Measurements from ENCODE around the gene PBX3. TPM values are rescaled to one million over a fixed set of nuclear protein-coding genes. Genes with fewer than 3 reads are reported as not detected.

Gene PBX3
- total and polyA plus RNA-seq, 9 of the 15 experiments (the other 6 are each of a cell fraction or from before 2014, with no cell fraction given), result 0.14 to 5.8 (median 0.92) TPM

GRCh38 chr9:125893277-125893676, 146.1 kb downstream of the PBX3 start (continued):
- TF ChIP-seq ZBTB26 (CRISPR knock-in tag; IDR thresholded peaks at IDR 0.05), result no peak
- TF ChIP-seq YBX1 (IDR thresholded peaks at IDR 0.05), result no peak
- TF ChIP-seq HIVEP1 (CRISPR knock-in tag; IDR thresholded peaks at IDR 0.05), result no peak
- no peak for TF ChIP-seq MBD2 (IDR thresholded peaks at IDR 0.05; ENCODE audit: borderline replicate concordance, low read depth)
- TF ChIP-seq ADNP (tag; IDR thresholded peaks at IDR 0.05), result no peak

GRCh38 chr9:125894566-125894965, 147.4 kb downstream of the PBX3 start:
- H3K79me2 ChIP-seq (ENCODE audit: control insufficient read depth, insufficient read depth, low read length), result no peaks in the 10 kb centered on the region
- H3K4me3 ChIP-seq, result no peak overlapping the region
- H3K27ac ChIP-seq (ENCODE audit: extremely low read depth, low read depth, low read length), result no peak overlapping the region
- no peak overlapping the region for H3K9ac ChIP-seq (ENCODE audit: insufficient read depth in 1 of 2, low read depth in 2 of 2, low read length in 2 of 2)
- H3K4me1 ChIP-seq (replicated peaks in 1 of 2; ENCODE audit: control insufficient read depth in 2 of 2, insufficient read depth in 2 of 2, low read length in 2 of 2), result no peaks in the 10 kb centered on the region; a peak in 1 of 5 replicates
- peaks cover 5 to 7% of the 10 kb centered on the region in 2 experiments; a peak in 3 of 5 replicates for H3K27me3 ChIP-seq (ENCODE audit: control insufficient read depth in 2 of 2, insufficient read depth in 2 of 2, low read length in 2 of 2)
- CTCF ChIA-PET (ENCODE audit: low intra/inter-chr PET ratio), result no interaction called here
- no peak for ATAC-seq
- DNase-seq (ENCODE audit: extremely low read depth in 1 of 4, low spot score in 3 of 4), result no peak
- 0% methylated on average over 3 of the region's 3 CpGs for WGBS (ENCODE audit: insufficient coverage, low coverage, missing lambda C conversion rate)
- H2AFZ ChIP-seq (ENCODE audit: low read depth, low read length), result no peak overlapping the region
- no peaks in the 10 kb centered on the region for H3K9me1 ChIP-seq (ENCODE audit: control insufficient read depth, insufficient read depth, low read length)
- intact Hi-C loops (cut with micrococcal nuclease) (no loop called here), in situ Hi-C loops (cut with MboI) (no loop called here)
- no peaks in the 10 kb centered on the region for H3K36me3 ChIP-seq (ENCODE audit: control insufficient read depth, insufficient read depth, low read length)
- POLR2A ChIA-PET, result interaction anchor here (1.0 kb wide), 1 partner anchor 304 kb away, joined by 3 read pairs; no protein-coding TSS in a partner anchor
- no peaks in the 10 kb centered on the region for H4K20me1 ChIP-seq (replicated peaks; ENCODE audit: control insufficient read depth, insufficient read depth, low read length)
- no peaks in the 10 kb centered on the region for H3K9me3 ChIP-seq (replicated peaks; ENCODE audit: control insufficient read depth, insufficient read depth, low read depth, low read length)
- FAIRE-seq, result no peak
- H3K4me2 ChIP-seq (ENCODE audit: insufficient read depth, low read length), result no peak overlapping the region
- BruUV-seq (replicated peaks), result no TSS peak
- no peak for TF ChIP-seq FUS (optimal IDR thresholded peaks at IDR 0.05; ENCODE audit: low read depth, low read length)
- no peak for TF ChIP-seq MCM7 (IDR thresholded peaks at IDR 0.05)
- TF ChIP-seq ETS2 (tag; IDR thresholded peaks at IDR 0.05; ENCODE audit: borderline replicate concordance, poor library complexity, severe bottlenecking), result no peak
- no peak for TF ChIP-seq POLR2B (IDR thresholded peaks at IDR 0.05; ENCODE audit: low read depth, partially characterized antibody)
- no peak for TF ChIP-seq MNT (conservative IDR thresholded peaks at IDR 0.05)
- no peak for TF ChIP-seq CHCHD3 (CRISPR knock-in tag; IDR thresholded peaks at IDR 0.05)
- no peak for TF ChIP-seq MTF1 (CRISPR knock-in tag; IDR thresholded peaks at IDR 0.05; ENCODE audit: borderline replicate concordance)
- TF ChIP-seq, protein P1, sequence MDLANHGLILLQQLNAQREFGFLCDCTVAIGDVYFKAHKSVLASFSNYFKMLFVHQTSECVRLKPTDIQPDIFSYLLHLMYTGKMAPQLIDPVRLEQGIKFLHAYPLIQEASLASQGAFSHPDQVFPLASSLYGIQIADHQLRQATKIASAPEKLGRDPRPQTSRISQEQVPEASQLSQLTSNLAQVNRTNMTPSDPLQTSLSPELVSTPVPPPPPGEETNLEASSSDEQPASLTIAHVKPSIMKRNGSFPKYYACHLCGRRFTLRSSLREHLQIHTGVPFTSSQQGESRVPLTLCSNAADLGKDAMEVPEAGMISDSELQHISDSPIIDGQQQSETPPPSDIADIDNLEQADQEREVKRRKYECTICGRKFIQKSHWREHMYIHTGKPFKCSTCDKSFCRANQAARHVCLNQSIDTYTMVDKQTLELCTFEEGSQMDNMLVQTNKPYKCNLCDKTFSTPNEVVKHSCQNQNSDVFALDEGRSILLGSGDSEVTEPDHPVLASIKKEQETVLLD (IDR thresholded peaks at IDR 0.05), result no peak
